Germinal center (tissue), 1 donor: ENCODE results near the gene SQOR.

ENCODE experiments used
- DNase-seq: peaks from one replicate; pipeline ENCODE4 v3.0.0; 2012; ENCODE audit warnings: mixed read lengths, low spot score

Gene SQOR

DNA sequence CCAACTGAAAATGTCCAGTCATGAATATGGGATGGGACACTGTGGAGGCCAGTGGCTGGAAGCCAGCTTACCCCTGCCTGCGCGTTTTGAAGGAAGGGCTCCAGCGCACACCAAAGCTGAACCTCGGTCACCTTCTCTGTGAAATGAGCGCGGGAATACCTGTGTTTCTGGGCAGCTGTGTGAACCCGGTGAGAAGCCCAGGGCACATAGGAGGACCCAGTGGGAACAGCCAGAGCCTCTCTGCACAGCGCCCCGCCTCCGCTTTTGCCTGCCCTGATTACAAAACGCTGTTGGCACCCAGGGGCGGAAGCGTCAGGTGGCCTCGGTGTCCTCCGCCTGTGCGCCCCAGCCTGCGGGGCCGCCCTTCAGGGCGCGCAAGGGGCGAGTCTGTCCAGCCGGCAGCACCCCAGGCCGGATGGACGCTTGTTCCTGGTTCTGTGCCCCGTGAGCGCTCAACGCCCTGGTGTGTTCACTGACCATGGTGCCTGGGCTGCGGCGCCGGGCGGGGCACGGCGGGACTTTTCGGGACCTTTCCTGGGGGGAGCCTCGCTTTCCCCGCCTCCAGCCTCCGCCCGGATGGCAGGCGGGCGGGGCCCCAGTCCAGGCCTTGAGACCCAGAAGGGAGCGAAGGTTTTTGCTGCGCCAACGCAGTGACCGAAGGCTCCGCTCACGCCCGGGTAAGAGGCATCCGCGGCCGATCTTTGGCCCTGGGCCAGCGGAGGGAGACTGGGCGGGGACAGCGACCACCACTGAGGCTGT, at the start of gene SQOR:
Gene SQOR, plus strand, starts transcription at position 598 of the 759 bp plus-strand sequence. CDS start 23,895 bp downstream, outside the sequence.
- peak; percentile 69 for DNase-seq

DNA sequence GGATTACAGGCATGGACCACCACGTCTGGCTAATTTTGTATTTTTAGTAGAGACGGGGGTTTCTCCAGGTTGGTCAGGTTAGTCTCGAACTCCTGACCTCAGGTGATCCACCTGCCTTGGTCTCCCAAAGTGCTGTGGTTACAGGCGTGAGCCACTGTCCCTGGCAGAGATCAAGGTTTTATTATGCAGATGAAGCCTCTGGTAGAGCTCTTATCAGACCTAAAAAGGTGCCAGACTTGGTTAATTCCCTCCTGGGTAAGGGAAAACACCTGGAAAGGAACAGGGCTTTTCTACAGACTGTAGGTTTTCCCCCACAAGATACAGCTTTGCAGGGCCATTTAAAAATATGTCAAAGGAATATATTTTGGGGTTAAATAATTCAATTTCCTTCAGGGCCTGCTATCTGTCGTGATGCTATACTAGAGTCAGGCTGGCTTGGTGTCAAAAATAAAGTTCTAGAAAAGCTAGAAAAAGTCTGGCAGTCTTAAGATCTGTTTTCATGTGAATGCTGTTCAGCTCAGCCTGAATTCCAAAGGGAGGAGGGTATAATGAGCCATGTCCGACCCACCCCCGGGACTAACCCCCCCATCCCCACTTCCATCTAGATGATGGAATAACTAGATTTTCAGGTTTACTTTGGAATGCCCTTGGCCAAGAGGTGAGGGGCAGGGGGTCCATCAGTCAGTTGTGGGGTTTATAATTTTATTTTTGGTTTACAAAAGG, 49.6 kb upstream of the SQOR start:
- DNase-seq = no peak

DNA sequence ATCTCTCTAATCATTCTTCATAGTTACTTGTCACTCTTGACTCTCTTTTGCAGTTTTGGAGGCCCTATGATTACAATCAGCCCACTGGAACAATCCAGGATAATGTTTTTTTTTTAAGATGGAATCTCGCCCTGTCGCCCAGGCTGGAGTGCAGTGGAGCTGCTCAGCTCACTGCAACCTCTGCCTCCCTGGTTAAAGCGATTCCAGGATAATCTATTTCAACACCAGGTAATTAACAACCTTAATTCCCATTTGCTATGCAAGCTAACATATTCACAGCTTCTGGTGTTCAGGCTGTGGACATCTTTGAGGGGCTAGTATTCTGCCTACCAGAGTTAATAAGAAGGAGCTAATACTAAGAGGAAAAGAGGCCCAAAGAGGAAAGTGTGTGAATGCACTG, 48.7 kb upstream of the SQOR start:
- no peak for DNase-seq

DNA sequence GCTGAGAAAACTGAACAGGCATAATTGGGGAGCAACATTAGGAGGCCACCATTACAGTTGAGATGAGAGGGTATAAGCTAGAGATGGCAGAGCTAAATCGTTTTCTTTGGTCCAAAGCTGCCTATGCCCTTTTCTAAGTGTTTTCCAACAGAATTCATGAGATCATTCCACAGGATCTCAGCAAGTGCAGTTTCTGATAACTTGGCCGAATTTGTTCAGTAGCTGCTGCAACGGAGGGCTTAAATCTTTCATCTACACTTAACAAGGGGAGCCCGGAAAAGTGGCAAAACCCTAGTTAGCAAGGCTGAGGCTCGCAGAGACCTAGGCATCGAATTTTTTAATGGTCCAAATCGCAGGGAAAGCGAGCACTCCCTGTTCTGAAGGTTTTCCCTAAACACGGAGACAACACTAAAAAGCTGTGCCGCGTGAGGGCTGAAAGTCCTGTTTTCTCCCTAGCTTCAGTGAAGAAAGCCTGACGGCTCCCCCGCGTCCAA, 48.2 kb upstream of the SQOR start:
- DNase-seq = no peak

DNA sequence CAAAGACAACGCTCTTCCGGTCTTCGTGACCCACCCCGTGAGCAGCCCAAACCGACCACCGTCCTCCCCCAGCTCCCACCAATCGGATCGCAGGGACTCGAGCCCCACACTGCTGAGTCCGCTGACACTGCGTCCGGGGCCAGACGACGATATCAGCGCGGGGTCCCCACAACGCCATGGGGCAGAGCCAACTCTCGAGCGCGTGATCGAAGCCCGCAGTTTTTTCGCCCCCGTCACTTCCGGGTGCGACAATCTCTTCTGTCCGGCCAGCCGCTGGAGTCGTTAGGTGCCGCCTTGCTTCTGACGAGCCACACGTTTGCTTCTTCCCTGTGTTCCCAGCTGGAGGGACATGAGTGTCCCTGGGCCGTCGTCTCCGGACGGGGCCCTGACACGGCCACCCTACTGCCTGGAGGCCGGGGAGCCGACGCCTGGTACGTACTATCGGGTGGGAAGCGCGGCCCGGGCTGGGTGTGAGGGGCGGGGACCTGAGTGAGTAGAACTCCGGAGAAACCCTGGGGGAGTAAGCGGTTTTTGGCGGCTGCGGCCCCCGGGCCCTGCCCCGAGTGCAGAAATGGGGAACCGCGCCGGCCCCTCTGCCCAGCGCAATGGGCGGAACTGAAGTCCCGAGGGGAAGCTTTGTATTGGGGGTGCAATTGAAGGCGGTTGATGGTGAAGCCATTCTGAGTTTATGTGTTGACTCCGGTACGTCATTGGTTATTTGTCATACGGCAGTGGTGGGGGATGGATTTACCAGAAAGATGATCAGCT, 47.5 kb upstream of the SQOR start, which contains the start of gene BLOC1S6:
Gene BLOC1S6, plus strand, starts transcription at position 285 of the 768 bp plus-strand sequence. Its CDS starts 65 bp downstream, at position 350.
- DNase-seq = peak; percentile 84

DNA sequence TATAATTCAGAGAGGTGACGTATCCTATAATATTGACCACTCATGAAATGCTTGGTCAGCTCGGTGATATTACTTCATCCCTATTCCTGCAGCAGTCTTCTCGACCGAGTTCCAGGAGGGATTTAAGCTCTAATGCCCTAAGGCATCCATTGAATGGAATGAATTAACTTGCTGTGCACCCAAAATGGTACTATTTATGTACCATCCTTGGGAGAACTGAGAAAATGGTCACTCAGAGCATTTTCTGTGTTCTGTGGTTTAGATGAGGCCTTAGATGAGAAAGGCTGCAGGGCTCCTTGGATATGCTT, 47.0 kb upstream of the SQOR start:
- DNase-seq = no peak

DNA sequence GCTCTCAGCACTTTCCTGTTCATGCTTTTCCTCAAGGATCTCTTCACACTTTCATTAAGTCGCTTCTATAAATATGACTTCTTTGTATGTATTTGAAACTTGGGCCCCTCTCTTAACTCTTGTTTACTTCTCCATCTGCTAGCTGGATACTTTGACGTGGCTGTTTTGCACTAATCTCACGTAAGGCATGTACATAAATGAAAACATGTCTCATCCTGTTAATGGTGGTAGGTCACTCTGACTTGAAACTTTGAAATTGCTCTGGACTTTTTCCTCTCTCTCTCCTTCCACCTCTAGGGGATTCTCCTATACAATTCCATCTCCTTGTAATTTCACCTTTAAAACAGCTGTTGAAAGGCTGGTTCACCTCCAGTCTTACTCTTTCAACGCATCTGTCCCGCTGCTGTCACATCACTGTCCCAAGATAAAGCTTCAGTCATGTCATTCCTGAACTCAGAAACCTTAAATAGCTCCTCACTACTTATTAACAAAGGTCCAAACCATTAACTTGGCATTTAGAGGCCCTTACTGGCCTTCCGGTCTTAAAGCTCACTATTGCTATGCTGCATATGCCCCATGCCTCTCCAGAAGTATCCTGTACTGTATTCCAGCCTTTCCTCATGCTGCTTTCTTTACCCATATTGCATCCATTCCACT, 46.5 kb upstream of the SQOR start:
- no peak for DNase-seq

DNA sequence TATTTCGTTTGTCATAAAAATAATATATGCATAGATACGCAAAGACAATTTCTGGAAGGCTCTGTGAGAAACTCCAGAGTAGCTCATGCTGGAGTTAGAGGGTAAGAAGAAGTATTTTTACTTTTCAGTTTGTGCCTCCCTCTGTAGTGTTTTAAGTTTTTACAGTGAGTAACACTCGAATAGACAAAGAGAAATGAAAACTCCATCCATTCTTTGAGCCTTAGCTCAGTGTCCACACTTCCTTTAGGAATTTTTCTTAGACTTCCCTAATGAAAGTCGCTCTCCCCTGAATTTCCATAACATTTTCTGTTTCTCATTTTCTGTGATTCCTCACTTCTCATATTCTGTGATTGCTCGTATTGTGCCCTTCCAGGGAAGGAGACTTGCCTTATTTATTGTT, 45.6 kb upstream of the SQOR start:
- no peak for DNase-seq

DNA sequence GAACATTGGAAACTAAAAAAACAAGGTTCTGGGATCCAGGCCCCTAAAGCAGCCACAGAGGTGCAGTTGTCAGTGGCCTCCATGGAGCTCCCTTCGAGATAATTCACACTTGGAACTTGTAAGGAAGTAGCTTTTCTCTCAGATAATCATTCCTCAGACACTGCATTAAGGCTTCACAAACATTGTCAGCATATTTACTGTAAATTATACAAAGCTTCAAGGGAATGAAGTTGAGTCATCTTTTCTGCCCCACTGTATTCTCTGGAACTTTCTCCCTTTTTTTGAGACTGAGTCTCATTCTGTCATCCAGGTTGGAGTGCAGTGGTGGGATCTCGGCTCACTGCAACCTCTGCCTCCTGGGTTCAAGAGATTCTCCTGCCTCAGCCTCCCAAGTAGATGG, 40.5 kb upstream of the SQOR start:
- no peak for DNase-seq

DNA sequence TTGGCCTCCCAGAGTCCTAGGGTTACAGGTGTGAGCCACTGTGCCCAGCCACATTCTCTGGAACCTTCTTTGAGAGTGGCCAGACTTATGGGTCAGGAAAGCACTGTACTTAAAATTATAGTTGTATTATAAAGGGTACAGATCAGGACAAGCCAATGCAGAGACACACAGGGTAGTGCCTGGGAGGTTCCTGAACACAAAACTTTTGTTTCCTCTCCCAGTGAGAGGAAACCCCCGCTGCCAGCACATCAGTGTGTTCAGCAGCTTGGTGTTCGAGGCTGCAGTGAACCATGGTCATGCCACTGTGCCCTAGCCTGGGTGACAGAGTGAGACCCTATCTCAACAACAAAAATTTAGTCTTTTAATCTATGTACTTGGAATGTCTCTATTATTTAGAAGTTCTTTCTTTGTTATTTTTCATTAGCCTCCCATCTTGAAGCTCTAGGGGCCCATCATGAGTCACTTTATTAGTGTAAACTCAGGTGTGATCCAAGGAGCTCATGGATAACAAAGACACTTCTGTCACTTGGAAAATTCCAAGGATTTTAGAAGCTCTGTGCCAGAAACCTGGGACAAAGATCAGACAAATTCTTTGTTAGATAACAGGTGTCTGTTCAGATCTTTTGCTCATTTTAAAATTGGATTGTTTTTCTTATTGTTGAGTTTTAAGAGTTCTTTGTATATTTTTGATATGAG, 39.8 kb upstream of the SQOR start:
- DNase-seq = no peak

DNA sequence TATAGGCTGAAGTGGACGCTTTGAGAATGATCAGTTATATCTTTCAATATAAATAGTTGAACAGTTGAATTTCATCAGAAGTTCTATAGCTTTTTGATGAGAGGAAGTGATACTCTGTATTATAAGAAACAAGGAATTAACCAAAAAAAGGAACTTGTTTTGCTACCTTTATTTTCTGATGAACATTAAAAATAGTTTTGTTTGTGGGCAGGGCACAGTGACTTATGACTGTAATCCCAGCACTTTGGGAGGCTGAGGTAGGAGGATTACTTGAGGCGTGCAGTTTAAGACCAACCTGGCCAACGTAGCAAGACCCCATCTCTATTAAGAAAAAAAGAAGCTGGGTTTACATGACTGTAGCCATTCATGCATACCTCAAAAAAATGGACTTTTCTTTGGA, 30.9 kb upstream of the SQOR start:
- peak; percentile 36 for DNase-seq

DNA sequence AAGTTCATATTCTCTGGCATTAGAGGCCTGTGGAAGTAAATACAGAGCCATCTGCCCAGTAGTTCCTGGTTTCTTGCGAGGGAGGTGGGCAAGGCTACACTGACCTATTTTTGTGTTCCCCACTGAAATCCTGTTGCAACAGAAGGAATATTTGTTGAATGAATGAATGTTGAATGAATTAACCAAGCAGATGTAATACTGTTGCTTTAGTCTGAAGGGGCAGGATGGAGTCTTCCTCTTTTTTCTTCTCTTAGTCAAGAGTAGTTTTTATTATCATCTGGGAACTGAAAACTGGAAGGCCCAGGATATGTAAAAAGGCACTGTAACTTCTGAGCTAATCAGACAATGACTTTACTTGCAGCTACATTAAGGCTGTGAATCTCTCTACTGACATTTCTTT, 30.5 kb upstream of the SQOR start:
- DNase-seq = no peak

DNA sequence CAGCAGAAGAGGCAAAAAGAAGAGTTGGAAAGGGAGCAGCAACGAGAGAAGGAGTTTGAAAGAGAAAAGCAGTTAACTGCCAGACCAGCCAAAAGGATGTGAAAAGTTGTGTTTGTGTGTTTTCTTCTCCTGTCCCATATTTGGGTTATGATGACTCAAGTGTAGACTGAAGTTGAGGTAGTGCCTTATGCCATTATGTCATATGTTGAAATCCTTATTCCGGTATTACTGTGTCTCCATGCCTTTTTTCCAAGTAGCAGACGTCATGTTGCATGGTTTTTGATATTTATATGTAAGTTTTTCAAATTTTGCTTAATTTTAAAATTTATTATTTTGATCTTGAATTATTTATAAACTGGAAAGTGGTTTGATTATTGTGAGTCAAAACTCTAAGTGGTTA, 28.4 kb upstream of the SQOR start:
- no peak for DNase-seq

DNA sequence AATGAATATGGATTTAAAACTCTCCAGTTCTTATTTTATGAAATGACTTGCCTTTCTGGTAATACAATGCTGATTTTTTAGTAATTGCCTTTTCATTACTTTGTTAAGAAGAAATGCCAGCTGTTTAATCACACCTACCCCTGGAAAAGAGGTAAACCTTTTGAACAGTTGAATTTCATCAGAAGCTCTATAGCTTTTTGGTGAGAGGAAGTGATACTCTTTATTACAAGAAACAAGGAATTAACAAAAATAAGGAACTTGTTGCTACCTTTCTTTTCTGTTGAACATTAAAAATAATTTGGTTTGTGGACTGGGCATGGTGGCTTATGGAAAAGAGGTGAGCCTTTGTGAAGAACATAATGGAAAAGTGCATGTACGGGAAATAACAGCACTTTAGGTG, 28.0 kb upstream of the SQOR start:
- peak; percentile 40 for DNase-seq

DNA sequence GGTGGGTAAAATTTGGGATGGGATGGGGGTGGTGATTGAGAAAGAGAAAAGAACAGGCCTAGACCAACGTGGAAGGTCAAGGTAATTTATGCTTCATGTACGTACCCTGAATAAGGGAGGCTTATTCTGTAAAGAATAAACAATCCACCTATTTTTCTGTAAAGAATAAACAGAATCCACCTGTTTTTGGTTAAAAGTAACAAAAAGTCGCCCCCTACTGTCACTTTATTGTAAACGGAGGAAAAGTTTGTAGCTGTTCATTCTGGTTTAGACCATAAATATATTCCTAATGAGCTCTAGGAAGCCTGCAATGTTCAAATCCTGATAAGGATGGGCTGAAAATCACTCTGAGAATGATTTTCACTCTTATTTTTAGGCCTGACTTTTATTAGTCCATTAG, 23.5 kb upstream of the SQOR start:
- DNase-seq = peak; percentile 42

DNA sequence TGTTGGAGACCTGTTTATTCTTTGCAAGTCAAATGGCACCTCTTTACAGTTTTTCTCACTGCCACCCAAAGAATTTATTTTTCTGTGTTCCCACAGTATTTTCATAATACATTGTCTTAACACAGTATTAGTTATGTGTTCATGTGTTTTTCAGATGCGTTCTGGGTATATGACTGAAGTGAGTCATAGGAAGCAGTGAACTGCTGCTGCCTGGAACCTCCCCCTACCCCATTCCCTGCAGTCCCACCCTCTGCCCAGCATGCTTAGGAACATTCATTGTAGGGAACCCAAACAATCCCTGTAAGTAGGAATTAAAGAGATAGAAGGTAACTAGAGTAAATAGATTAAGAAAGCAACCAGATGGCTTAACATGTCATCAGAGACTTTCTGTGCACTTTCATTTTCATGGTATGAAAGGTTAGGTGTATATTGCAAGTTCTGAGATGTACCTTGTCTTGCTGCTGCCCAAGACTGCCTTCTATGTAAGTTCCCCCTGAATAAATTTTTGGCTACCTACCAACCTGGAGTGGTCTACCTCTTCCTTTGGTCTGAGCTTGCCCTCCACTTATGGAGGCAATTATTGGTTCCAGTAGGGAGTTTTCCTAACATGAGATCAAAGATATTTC, 21.9 kb upstream of the SQOR start:
- DNase-seq = no peak

DNA sequence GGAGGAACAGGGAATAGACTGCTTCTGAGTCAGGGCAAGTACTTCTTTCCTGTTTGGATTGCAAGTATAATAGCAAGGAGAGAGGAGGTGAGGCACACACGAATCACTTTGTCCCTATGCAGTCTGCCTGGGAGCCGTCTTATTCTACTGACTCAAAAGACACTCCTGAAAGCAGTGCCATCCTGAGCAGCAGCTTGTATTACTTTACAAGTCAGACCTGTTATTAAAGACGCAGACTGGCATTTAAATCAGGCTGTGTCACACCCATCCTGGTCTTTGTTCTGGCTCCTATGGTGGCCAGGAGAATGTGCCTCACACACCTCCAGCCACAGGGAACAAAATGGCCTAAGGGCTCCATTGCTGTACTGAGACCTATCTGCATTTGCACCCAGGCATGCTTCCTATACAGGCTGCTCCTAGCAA, 17.9 kb upstream of the SQOR start:
- DNase-seq = no peak

DNA sequence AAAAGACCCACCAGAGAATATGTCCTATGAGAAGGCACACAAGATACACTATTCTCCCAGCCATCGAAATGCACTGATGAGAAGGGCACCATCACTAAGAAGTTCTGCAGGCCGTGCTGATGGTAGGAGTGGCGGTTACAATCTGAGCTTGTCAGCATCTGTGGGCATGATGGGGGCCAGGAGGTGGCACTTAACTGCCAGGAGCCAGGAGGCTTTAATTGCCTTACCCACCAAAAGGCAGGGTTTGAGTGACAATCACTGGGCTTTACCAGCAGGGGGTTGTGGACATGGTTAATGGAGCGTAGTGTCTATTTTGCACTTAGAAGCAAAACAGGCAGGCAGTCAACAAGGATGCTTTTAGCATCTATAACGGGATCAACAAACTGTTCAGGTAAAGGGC, 16.0 kb upstream of the SQOR start:
- DNase-seq = peak; percentile 85

DNA sequence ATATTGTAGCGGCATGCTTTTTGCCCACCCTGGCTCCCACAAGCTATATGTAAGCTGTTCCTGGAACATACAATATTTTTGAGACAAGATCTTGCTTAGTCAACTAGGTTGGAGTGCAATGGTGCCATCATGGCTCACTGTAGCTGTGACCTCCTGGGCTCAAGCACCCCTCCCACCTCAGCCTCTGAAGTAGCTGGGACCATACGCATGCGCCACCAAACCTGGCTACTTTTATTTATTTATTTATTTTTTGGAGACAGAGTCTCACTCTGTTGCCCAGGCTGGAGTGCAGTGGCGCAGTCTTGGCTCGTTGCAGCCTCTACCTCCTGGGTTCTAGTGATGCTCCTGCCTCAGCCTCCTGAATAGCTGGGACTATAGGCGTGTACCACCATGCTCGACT, 6.7 kb upstream of the SQOR start:
- no peak for DNase-seq

DNA sequence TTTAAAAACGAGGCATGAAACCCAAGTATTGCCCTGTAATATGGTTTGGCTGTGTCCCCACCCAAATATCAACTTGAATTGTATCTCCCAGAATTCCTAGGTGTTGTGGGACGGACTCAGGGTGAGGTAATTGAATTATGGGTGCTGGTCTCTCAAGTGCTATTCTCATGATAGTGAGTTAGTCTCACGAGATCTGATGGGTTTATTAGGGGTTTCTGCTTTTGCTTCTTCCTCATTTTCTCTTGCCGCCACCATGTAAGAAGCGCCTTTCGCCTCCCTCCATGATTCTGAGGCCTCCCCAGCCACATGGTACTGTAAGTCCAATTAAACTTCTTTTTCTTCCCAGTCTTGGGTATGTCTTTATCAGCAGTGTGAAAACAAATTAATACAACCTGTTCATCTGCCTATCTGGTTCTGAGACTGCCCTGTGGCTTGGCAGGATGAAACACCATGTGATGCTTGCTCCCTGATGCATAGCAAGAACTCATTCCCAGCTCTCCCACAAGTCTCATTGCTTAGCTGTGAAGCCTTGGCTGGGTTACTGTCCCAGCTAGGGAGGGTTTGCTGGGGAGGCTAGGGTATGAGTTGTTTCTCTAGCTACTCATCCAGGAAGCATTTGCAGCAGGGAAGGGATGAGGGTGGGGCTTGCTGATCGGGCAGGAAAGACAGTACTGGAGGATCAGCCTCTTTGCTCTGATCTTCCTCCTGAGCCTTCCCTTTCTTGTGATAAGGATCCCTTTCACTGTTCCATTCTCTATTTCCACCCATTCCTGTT, 3.7 kb upstream of the SQOR start:
- DNase-seq = no peak
